HG03045 (cell line): ENCODE measurements around the gene MEIS1.

Experiments
- ATAC-seq: cut with Tn5 transposase; IDR thresholded peaks from one replicate; pipeline ENCODE4 v1.9.1; 2021; ENCODE audit warnings: mild to moderate bottlenecking, moderate library complexity; ENCODE audit not compliant: unreplicated experiment

The MEIS1 gene

GRCh38 chr2:66531567-66531966 is 96.6 kb downstream of the MEIS1 start:
- no peak for ATAC-seq

- ATAC-seq = no peak
Observed at GRCh38 chr2:66532972-66533868, 98.3 kb downstream of the MEIS1 start.

- ATAC-seq = no peak
Observed at GRCh38 chr2:66534461-66534860, 99.5 kb downstream of the MEIS1 start.

GRCh38 chr2:66535574-66536289 is 100.8 kb downstream of the MEIS1 start:
- no peak for ATAC-seq

GRCh38 chr2:66536290-66536673 is 101.4 kb downstream of the MEIS1 start:
- no peak for ATAC-seq

GRCh38 chr2:66536997-66537396 is 102.1 kb downstream of the MEIS1 start:
- no peak for ATAC-seq

GRCh38 chr2:66538291-66538690 is 103.4 kb downstream of the MEIS1 start:
- ATAC-seq = no peak

- no peak for ATAC-seq
Observed at GRCh38 chr2:66539452-66539851, 104.5 kb downstream of the MEIS1 start.

- no peak for ATAC-seq
Observed at GRCh38 chr2:66541646-66542045, 106.7 kb downstream of the MEIS1 start.

GRCh38 chr2:66543257-66543767 is 108.4 kb downstream of the MEIS1 start:
- no peak for ATAC-seq

GRCh38 chr2:66544258-66544657 is 109.3 kb downstream of the MEIS1 start:
- no peak for ATAC-seq

- ATAC-seq = no peak
Observed at GRCh38 chr2:66545258-66545657, 110.3 kb downstream of the MEIS1 start.

GRCh38 chr2:66547118-66547517 is 112.2 kb downstream of the MEIS1 start:
- no peak for ATAC-seq

- no peak for ATAC-seq
Observed at GRCh38 chr2:66547887-66548286, 113.0 kb downstream of the MEIS1 start.

GRCh38 chr2:66548422-66548821 is 113.5 kb downstream of the MEIS1 start:
- no peak for ATAC-seq

- no peak for ATAC-seq
Observed at GRCh38 chr2:66550826-66551225, 115.9 kb downstream of the MEIS1 start.

GRCh38 chr2:66553370-66553769 is 118.4 kb downstream of the MEIS1 start:
- ATAC-seq = no peak

GRCh38 chr2:66555091-66555490 is 120.2 kb downstream of the MEIS1 start:
- ATAC-seq = no peak

GRCh38 chr2:66555501-66556324 is 120.8 kb downstream of the MEIS1 start:
- no peak for ATAC-seq

- ATAC-seq = no peak
Observed at GRCh38 chr2:66559672-66560071, 124.7 kb downstream of the MEIS1 start.

GRCh38 chr2:66560683-66561082 is 125.8 kb downstream of the MEIS1 start:
- ATAC-seq = no peak
